GM18505 (cell line): ENCODE results near the gene CIDEC.

Experiments
- ATAC-seq: cut with Tn5 transposase; IDR thresholded peaks from one replicate; pipeline ENCODE4 v1.9.1; 2021; ENCODE audit not compliant: unreplicated experiment
- POLR2A ChIP-seq: IDR thresholded peaks from 4 replicates; pipeline ENCODE4 v1.6.1; 2011; ENCODE audit warnings: borderline replicate concordance; ENCODE audit not compliant: insufficient read depth, insufficient read length; ENCODE audit errors: extremely low read depth

CIDEC gene

GRCh38 chr3:9879830-9880549, at the start of gene CIDEC:
CIDEC (minus strand) TSS chr3:9880253; CDS start chr3:9878486, 1,767 bp downstream.
- TF ChIP-seq POLR2A = no peak
- no peak for ATAC-seq

GRCh38 chr3:9928158-9928557, 48.1 kb upstream of the CIDEC start:
- no peak for TF ChIP-seq POLR2A

GRCh38 chr3:9918261-9919038, 38.4 kb upstream of the CIDEC start:
- ATAC-seq = no peak
- TF ChIP-seq POLR2A = no peak

More at GRCh38 chr3:9928158-9928557, 48.1 kb upstream of the CIDEC start:
- no peak for ATAC-seq

- TF ChIP-seq POLR2A = no peak
- ATAC-seq = no peak
Measured at GRCh38 chr3:9917820-9918219, 37.8 kb upstream of the CIDEC start.

GRCh38 chr3:9916734-9917680, 37.0 kb upstream of the CIDEC start, which contains the start of gene IL17RC:
IL17RC (plus strand) TSS chr3:9917098; CDS start chr3:9917316, 218 bp downstream.
- no peak for ATAC-seq
- TF ChIP-seq POLR2A = no peak

- no peak for ATAC-seq
Measured at GRCh38 chr3:9916346-9916733, 36.3 kb upstream of the CIDEC start.

GRCh38 chr3:9915254-9916141, 35.4 kb upstream of the CIDEC start:
- no peak for ATAC-seq
- no peak for TF ChIP-seq POLR2A

More at GRCh38 chr3:9916346-9916733, 36.3 kb upstream of the CIDEC start:
- no peak for TF ChIP-seq POLR2A

GRCh38 chr3:9914559-9915253, 34.7 kb upstream of the CIDEC start:
- TF ChIP-seq POLR2A = no peak
- ATAC-seq = no peak

- no peak for TF ChIP-seq POLR2A
- ATAC-seq = no peak
Measured at GRCh38 chr3:9914011-9914410, 34.0 kb upstream of the CIDEC start.

GRCh38 chr3:9913601-9914000, 33.5 kb upstream of the CIDEC start:
- no peak for TF ChIP-seq POLR2A
- ATAC-seq = no peak

- no peak for TF ChIP-seq POLR2A
Measured at GRCh38 chr3:9912294-9912935, 32.4 kb upstream of the CIDEC start.

More at GRCh38 chr3:9912294-9912935, 32.4 kb upstream of the CIDEC start:
- ATAC-seq = no peak
